ENCODE results near the gene EML5. TPM values are rescaled to one million over a fixed set of nuclear protein-coding genes. Genes with fewer than 3 reads are reported as not detected.
"Not testable (repeated sequence)": the region's sequence is repeated elsewhere in the genome, so short reads cannot be mapped to it uniquely, and the experiment has no call there.

Gene EML5
- total RNA-seq, 1 donor from 2014 or later = 2.0 TPM

DNA sequence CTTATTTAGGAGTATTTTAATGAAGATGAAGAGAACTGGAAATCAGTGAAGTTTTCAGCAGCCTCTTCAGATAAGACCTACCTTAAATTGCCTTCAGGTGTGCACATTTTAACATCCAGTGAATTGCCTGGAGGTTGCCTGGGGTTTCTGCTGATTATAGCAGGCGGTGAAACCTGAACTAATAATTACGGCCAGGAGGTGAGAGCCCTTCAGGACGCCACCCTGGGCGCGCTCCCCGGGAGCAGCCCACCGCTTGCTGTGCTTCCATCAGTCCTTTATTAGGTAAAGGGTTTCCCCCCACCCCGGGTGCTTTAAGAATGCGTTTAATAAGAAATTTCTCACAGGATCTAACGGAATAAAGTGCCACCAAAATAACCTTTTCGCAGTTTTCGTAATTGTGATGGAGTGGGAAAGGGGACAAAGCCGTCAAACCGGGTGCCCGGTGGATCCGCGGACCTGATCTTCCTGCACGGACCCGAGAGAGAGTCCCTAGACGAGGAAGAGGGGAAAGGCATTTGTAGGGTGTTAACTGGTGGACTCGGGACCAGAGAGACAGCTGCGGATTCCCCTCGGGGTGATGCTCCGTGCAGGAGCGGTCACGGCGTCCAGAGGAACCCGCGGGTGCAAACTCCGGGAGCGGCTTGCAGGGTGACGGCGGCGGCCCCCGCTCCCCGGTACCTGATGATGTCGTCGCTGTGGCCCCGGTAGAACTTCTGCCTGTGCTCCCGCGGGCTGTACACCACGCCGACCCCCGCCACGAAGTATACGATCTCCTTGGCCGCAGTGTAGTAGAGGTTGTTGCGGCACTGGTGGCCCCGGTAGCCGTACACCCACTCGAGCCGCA lies 902 bp downstream of the EML5 start:
- TF ChIP-seq, protein P1, sequence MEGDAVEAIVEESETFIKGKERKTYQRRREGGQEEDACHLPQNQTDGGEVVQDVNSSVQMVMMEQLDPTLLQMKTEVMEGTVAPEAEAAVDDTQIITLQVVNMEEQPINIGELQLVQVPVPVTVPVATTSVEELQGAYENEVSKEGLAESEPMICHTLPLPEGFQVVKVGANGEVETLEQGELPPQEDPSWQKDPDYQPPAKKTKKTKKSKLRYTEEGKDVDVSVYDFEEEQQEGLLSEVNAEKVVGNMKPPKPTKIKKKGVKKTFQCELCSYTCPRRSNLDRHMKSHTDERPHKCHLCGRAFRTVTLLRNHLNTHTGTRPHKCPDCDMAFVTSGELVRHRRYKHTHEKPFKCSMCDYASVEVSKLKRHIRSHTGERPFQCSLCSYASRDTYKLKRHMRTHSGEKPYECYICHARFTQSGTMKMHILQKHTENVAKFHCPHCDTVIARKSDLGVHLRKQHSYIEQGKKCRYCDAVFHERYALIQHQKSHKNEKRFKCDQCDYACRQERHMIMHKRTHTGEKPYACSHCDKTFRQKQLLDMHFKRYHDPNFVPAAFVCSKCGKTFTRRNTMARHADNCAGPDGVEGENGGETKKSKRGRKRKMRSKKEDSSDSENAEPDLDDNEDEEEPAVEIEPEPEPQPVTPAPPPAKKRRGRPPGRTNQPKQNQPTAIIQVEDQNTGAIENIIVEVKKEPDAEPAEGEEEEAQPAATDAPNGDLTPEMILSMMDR (IDR thresholded peaks at IDR 0.05; ENCODE audit: unreplicated experiment) = no peak
- no peak overlapping the region for H3K27ac Mint-ChIP-seq
- H3K4me3 Mint-ChIP-seq = peak overlapping the region; percentile 65
- H3K36me3 Mint-ChIP-seq = no peaks in the 10 kb centered on the region
- H3K4me1 Mint-ChIP-seq = peaks cover 3% of the 10 kb centered on the region
- DNase-seq (ENCODE audit: low spot score in 2 of 2, unreplicated experiment in 2 of 2) = peak in 1 of 2 experiments; percentile 45
- peaks cover 73% of the 10 kb centered on the region for H3K27me3 Mint-ChIP-seq (ENCODE audit: low read depth)
- H3K9me3 Mint-ChIP-seq = no peaks in the 10 kb centered on the region

DNA sequence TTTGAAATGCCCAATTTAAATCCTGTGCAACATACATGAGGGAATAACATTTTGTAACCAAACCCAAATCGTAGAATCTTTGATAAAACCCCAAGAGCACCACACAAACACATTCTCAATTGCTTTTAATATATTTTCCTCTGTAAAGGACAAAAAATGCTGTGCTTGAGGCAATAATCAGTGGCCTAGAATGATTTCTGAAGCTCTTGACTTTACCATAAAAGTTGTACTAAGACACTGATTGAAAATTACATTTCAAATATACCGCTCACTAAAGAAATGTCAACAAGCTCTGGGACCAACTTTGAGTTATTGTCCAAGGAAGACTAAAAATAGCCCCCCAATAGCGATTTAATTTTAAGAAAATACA lies 1.5 kb downstream of the EML5 start:
- H3K4me1 Mint-ChIP-seq = peaks cover 3% of the 10 kb centered on the region
- no peaks in the 10 kb centered on the region for H3K9me3 Mint-ChIP-seq
- no peaks in the 10 kb centered on the region for H3K36me3 Mint-ChIP-seq
- H3K4me3 Mint-ChIP-seq = no peak overlapping the region
- H3K27me3 Mint-ChIP-seq (ENCODE audit: low read depth) = peaks cover 76% of the 10 kb centered on the region
- H3K27ac Mint-ChIP-seq = no peak overlapping the region
- TF ChIP-seq, protein P1 (IDR thresholded peaks at IDR 0.05; ENCODE audit: unreplicated experiment) = no peak
- no peak for DNase-seq (ENCODE audit: low spot score in 2 of 2, unreplicated experiment in 2 of 2)

DNA sequence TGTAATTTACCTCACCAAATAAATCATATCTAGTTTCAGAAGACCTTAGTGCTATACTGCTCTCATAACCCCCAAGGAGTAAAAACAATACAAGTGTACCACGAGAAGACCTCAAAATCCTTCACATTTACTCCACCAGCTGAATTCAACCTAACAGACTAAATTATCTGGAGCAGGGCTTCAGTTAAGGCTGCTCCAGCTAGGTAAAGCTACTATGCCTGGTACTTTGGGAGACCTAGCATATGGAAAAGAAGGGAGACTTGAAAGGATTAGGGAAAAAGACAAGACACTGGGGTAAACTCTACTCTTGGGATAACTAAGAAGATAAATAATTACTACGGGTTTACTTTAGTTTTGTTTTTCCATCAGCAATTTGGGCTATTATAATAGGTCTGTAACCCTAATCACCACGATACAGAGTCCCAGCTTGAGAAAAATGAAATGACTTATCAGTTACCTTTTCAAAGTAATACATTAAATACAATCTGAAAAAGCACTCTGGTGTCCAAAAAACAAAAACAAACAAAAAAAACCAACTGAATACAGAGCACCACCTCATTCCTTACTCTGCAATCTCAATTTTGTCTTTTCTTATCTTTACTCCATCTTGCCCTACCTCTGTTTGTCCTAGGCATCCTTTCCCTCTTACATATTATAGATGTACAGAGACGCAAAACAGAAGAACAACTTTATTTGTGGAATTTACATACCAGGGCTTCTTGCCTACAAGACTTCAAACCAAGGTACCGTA lies 2.1 kb downstream of the EML5 start:
- peaks cover 80% of the 10 kb centered on the region for H3K27me3 Mint-ChIP-seq (ENCODE audit: low read depth)

DNA sequence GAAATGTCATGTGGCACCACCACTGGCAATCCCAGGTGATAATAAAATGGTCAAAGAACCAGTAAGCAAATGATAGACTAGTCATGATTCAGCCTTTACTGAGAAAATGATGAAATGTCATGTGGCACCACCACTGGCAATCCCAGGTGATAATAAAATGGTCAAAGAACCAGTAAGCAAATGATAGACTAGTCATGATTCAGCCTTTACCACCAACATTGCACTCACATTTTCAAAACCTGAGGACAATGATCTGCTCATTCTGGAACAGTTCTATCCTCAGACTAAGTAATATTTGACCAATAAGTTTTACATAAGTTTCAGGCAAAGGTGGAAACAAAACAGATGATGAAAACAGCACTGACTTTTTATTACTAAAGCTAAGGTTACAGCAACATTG lies 3.2 kb downstream of the EML5 start:
- not testable (repeated sequence) for H3K9me3 Mint-ChIP-seq; H3K36me3 Mint-ChIP-seq; H3K4me3 Mint-ChIP-seq; H3K27ac Mint-ChIP-seq; DNase-seq (ENCODE audit: low spot score in 2 of 2, unreplicated experiment in 2 of 2); H3K4me1 Mint-ChIP-seq
- H3K27me3 Mint-ChIP-seq (ENCODE audit: low read depth) = peaks cover 83% of the 10 kb centered on the region

More for the DNA sequence above, 2.1 kb downstream of the EML5 start:
- DNase-seq (ENCODE audit: low spot score in 2 of 2, unreplicated experiment in 2 of 2) = no peak
- no peaks in the 10 kb centered on the region for H3K9me3 Mint-ChIP-seq
- H3K36me3 Mint-ChIP-seq = no peaks in the 10 kb centered on the region
- peaks cover 3% of the 10 kb centered on the region for H3K4me1 Mint-ChIP-seq
- H3K27ac Mint-ChIP-seq = no peak overlapping the region
- no peak overlapping the region for H3K4me3 Mint-ChIP-seq
- TF ChIP-seq, protein P1 (IDR thresholded peaks at IDR 0.05; ENCODE audit: unreplicated experiment) = no peak

DNA sequence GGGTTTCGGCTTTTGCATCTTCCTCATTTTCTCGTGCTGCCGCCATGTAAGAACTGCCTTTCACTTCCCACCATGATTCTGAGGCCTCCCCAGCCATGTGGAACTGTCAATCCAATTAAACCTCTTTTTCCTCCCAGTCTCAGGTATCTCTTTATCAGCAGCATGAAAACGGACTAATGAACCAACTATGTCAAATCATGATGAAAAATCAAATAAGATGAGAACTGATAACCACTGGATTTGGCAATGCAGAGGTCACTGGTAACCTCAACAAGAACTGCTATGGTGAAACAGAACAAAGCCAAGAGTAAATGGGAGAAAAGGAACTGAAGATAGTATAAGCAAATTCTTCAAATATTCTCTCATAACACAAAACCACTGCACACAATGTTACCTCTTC lies 6.0 kb downstream of the EML5 start:
- DNase-seq (ENCODE audit: low spot score in 2 of 2, unreplicated experiment in 2 of 2) = no peak
- no peak overlapping the region for H3K27ac Mint-ChIP-seq
- H3K36me3 Mint-ChIP-seq = peaks cover 4% of the 10 kb centered on the region
- peaks cover 25% of the 10 kb centered on the region for H3K9me3 Mint-ChIP-seq
- TF ChIP-seq, protein P1 (IDR thresholded peaks at IDR 0.05; ENCODE audit: unreplicated experiment) = no peak
- H3K4me1 Mint-ChIP-seq = no peaks in the 10 kb centered on the region
- peaks cover 70% of the 10 kb centered on the region for H3K27me3 Mint-ChIP-seq (ENCODE audit: low read depth)
- H3K4me3 Mint-ChIP-seq = no peak overlapping the region

DNA sequence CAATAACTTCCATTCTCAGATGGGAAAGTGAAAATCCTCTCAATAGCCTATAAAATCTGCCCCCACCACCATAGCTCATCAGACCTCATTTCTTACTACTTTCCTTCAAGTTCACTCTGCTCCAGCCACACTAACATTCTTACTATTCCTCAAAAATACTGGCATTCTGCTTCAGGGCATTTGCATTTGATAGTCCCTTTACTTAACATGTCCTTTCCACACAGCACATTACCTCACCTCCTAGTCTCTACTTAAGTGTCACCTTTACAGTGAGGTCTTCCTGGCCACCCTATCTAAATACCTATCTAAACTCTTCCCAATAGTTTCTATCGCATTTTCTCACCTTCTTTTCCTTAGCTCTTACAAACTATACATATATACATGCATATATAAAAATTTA lies 6.8 kb downstream of the EML5 start:
- Mint-ChIP-seq H3K27me3 (ENCODE audit: low read depth) (peaks cover 62% of the 10 kb centered on the region), H3K36me3 (peaks cover 4% of the 10 kb centered on the region), H3K27ac (no peak overlapping the region), H3K4me3 (no peak overlapping the region), H3K4me1 (no peaks in the 10 kb centered on the region), H3K9me3 (peaks cover 29% of the 10 kb centered on the region)
- TF ChIP-seq, protein P1 (IDR thresholded peaks at IDR 0.05; ENCODE audit: unreplicated experiment) = no peak
- no peak for DNase-seq (ENCODE audit: low spot score in 2 of 2, unreplicated experiment in 2 of 2)
